ENCODE data around the gene CDK6. TPM values are rescaled to one million over a fixed set of nuclear protein-coding genes. Genes with fewer than 3 reads are reported as not detected.

CDK6 gene
- polyA plus RNA-seq, 1 donor = 22.4 TPM

DNA sequence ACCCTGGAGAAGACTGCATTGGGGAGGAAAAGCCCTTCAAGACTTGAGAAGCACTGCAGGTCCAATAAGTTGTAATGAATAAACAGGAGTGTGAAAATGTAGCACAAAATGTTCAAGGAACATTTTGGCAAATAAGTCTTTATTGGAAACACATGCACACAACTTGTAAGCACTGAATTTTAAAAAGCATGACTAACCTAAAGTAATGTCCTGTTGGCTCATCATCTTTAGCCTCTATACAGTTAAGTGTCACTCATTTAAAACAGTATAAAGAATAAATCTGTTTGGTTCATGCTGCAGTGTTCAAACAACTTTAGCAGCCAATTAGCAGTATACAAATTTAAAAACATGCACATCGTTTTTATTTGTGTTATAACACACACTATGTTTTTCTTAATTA, 108.6 kb downstream of the CDK6 start:
- H3K27me3 ChIP-seq (ENCODE audit: control insufficient read depth, insufficient read depth, low read length) = no peaks in the 10 kb centered on the region
- no CpG with 5 or more reads among the region's 1 CpG for WGBS (ENCODE audit: insufficient coverage, low lambda C conversion rate)

DNA sequence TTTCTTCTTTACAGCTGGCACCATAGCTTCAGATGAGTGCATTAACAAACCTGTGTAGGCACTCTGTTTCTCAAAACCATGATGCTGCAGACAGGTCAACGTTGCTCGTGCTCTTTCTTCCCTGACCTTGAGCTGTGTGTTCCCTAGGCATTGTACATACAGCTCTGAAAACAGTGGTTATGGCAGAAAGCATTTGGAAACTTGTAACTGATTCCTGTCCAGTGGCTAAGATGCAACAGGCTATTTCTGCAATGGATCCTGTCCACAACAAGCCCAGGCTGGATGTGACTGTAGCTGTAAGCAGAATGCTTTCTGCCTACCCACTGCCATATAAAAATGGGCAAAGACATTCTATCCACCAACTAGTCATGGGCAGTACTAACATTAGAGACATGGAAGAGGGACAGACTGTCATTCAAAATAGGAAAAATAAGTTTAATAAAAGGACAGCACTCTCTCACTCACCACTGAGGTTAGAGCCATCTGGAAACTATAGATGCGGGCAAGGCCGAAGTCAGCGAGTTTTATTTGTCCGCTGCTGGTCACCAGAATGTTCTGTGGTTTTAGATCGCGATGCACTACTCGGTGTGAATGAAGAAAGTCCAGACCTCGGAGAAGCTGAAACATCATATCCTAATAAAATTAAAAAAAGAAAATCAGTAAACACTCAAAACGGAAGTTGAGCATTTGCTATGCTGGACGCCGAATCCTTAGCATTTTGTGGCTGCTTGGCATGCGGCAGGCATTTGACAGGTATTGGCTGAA, 111.0 kb downstream of the CDK6 start:
- Histone ChIP-seq H3K36me3 (ENCODE audit: control insufficient read depth, insufficient read depth, low read length) (peaks cover 26% of the 10 kb centered on the region), H3K9me3 (ENCODE audit: control insufficient read depth, low read depth, low read length) (no peaks in the 10 kb centered on the region), H3K4me3 (ENCODE audit: low read length) (no peak overlapping the region), H3K4me1 (ENCODE audit: control insufficient read depth, insufficient read depth, low read length) (no peaks in the 10 kb centered on the region), H3K27me3 (ENCODE audit: control insufficient read depth, insufficient read depth, low read length) (no peaks in the 10 kb centered on the region), H3K27ac (ENCODE audit: low read length) (no peak overlapping the region)
- 90% methylated on average over 5 of the region's 14 CpGs for WGBS (ENCODE audit: insufficient coverage, low lambda C conversion rate)
- no peak for DNase-seq

More for the DNA sequence above, 108.6 kb downstream of the CDK6 start:
- H3K9me3 ChIP-seq (ENCODE audit: control insufficient read depth, low read depth, low read length) = no peaks in the 10 kb centered on the region
- no peak for DNase-seq
- H3K4me3 ChIP-seq (ENCODE audit: low read length) = no peak overlapping the region
- no peaks in the 10 kb centered on the region for H3K4me1 ChIP-seq (ENCODE audit: control insufficient read depth, insufficient read depth, low read length)
- no peak overlapping the region for H3K27ac ChIP-seq (ENCODE audit: low read length)
- H3K36me3 ChIP-seq (ENCODE audit: control insufficient read depth, insufficient read depth, low read length) = peaks cover 18% of the 10 kb centered on the region

DNA sequence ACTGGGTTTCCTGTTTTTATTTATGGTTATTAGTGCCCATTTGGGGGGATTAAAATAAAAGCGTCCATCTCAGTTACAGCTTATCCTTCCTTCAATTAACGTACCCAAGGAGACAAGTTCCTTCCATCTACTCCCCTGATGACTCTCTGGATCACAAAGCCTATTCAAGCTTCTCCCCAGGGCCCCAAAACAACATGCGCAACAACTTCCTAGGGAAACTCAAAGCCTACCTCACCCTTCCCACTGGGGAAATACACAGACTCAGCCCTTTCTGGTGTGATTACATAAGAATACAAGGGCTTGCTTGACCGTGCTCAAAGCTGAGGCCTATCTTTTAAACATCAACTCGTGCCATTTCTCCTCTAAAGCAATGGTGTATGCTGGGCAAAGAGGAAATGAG, 112.4 kb downstream of the CDK6 start:
- Histone ChIP-seq H3K9me3 (ENCODE audit: control insufficient read depth, low read depth, low read length) (no peaks in the 10 kb centered on the region), H3K27me3 (ENCODE audit: control insufficient read depth, insufficient read depth, low read length) (no peaks in the 10 kb centered on the region), H3K36me3 (ENCODE audit: control insufficient read depth, insufficient read depth, low read length) (peaks cover 28% of the 10 kb centered on the region), H3K4me1 (ENCODE audit: control insufficient read depth, insufficient read depth, low read length) (no peaks in the 10 kb centered on the region), H3K4me3 (ENCODE audit: low read length) (no peak overlapping the region), H3K27ac (ENCODE audit: low read length) (no peak overlapping the region)
- WGBS (ENCODE audit: insufficient coverage, low lambda C conversion rate) = no CpG with 5 or more reads among the region's 5 CpGs
- peak in 1 of 2 donors; percentile 19 for DNase-seq

DNA sequence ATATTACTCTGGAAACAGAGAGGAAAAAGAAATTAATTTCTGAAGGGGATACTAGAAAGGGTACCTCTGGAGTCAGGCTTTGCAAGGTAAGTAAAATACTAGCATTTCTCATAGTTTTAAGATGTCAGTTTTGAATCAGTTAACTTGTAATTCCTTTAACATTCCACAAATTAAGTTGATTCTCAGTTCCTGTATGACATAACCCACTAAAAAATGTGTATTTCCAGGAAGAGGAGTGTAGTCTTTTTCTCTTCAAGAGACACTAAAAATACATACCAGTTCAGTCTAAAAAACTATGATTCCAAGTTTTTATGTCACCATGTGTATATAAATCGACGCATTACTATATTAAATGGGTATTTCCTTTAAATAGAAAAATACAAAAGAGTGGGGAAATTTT, 113.2 kb downstream of the CDK6 start:
- no peak for DNase-seq
- WGBS (ENCODE audit: insufficient coverage, low lambda C conversion rate) = 100% methylated on average over 1 of the region's 2 CpGs
- no peak overlapping the region for H3K27ac ChIP-seq (ENCODE audit: low read length)

DNA sequence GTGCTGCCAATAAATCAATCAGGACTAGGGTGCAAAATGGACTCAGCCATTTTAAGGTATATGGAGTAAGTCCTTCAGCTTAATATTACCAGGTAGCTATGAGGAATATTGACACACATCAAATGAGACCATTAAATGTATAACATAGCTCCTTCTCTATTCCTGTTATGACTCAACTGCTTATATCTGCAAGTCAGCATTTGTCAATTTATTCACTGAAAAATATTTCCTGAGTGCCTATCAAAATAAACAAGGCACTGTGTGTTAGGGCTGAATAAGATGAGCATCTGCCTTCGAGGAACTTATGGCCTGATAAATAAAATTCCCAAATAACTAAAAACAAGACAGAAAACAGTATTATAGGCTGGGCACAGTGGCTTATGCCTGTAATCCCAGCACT, 113.8 kb downstream of the CDK6 start:
- Histone ChIP-seq H3K27me3 (ENCODE audit: control insufficient read depth, insufficient read depth, low read length) (no peaks in the 10 kb centered on the region), H3K36me3 (ENCODE audit: control insufficient read depth, insufficient read depth, low read length) (peaks cover 32% of the 10 kb centered on the region), H3K9me3 (ENCODE audit: control insufficient read depth, low read depth, low read length) (no peaks in the 10 kb centered on the region), H3K4me3 (ENCODE audit: low read length) (no peak overlapping the region), H3K27ac (ENCODE audit: low read length) (no peak overlapping the region), H3K4me1 (ENCODE audit: control insufficient read depth, insufficient read depth, low read length) (no peaks in the 10 kb centered on the region)
- WGBS (ENCODE audit: insufficient coverage, low lambda C conversion rate) = no CpG with 5 or more reads among the region's 1 CpG
- no peak for DNase-seq

More for the DNA sequence above, 113.2 kb downstream of the CDK6 start:
- Histone ChIP-seq H3K4me3 (ENCODE audit: low read length) (no peak overlapping the region), H3K36me3 (ENCODE audit: control insufficient read depth, insufficient read depth, low read length) (peaks cover 28% of the 10 kb centered on the region), H3K27me3 (ENCODE audit: control insufficient read depth, insufficient read depth, low read length) (no peaks in the 10 kb centered on the region), H3K4me1 (ENCODE audit: control insufficient read depth, insufficient read depth, low read length) (no peaks in the 10 kb centered on the region), H3K9me3 (ENCODE audit: control insufficient read depth, low read depth, low read length) (no peaks in the 10 kb centered on the region)

DNA sequence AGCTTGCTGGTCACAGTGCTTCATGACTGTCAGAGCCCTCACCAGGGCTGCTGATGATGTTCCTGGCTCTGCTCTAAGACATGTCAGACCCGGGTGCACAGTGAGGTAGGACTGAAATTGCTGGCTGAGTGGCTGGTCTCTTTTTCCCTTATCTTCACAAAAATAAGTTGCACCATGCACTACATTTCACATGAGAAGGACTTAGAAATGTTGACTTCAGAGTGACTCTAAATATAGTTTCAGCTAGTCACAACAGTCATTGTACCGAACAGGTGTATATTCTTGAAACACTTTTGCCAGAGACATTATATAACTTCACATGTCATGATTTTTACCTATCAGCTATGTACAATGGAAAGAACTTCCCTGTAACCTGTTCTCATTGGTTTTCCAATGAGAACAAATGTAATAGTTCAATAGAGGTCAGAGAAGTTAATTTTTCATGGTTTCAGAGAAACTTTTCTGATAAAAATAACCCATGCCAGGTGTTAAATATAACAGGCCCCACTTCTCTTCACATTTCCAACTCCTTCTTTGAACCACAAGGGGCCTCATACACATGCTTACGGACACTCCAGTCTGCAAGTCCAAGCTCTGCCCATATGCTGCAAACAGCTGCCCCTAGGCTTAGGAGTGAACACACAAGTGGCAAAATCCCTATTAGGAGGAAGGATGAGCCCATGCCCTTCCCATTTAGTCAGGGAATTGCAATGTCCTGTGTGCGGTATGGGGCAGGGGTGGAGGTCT, 115.6 kb downstream of the CDK6 start:
- WGBS (ENCODE audit: insufficient coverage, low lambda C conversion rate) = no CpG with 5 or more reads among the region's 4 CpGs
- Histone ChIP-seq H3K27ac (ENCODE audit: low read length) (no peak overlapping the region), H3K9me3 (ENCODE audit: control insufficient read depth, low read depth, low read length) (no peaks in the 10 kb centered on the region), H3K4me1 (ENCODE audit: control insufficient read depth, insufficient read depth, low read length) (no peaks in the 10 kb centered on the region), H3K4me3 (ENCODE audit: low read length) (no peak overlapping the region), H3K27me3 (ENCODE audit: control insufficient read depth, insufficient read depth, low read length) (no peaks in the 10 kb centered on the region), H3K36me3 (ENCODE audit: control insufficient read depth, insufficient read depth, low read length) (peaks cover 32% of the 10 kb centered on the region)
- no peak for DNase-seq

DNA sequence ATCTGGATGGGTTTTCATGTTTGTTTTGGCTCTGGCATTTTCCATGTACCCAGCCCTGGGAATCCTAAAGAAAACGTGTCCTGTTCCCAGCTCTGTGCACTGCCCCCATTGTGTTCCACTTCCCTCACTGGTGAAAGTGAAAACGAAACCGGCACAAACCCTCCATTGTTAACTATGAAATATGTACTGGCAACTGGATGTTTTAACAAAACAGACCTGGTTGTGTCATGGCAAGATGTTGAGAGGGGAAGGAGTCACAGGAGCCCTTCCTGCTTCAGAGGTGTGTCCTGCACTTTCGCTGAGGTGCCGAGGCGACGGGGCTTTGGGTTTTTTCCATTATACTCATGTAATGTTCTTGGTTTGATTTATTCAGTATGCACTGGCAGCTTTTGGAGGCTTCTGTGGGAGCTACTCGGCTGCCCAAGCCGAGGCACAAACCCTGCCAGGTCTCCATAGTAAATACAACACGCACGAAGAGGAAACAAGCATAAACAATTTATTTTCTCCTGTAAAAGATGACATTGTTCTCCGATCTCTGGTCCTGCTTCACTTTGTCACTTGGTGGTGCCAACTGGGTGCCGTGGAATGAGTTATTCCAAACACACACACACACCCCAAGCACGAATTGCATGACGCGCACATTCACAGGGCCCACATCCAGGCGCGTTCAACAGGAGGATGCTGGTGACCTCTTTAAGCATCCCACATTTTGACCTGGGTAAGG, 118.2 kb downstream of the CDK6 start:
- Histone ChIP-seq H3K27me3 (ENCODE audit: control insufficient read depth, insufficient read depth, low read length) (no peaks in the 10 kb centered on the region), H3K27ac (ENCODE audit: low read length) (peak overlapping the region; percentile 53), H3K4me3 (ENCODE audit: low read length) (peak overlapping the region; percentile 3), H3K9me3 (ENCODE audit: control insufficient read depth, low read depth, low read length) (no peaks in the 10 kb centered on the region), H3K36me3 (ENCODE audit: control insufficient read depth, insufficient read depth, low read length) (peaks cover 16% of the 10 kb centered on the region), H3K4me1 (ENCODE audit: control insufficient read depth, insufficient read depth, low read length) (no peaks in the 10 kb centered on the region)
- DNase-seq = peak; percentile 33 to 66
- 87% methylated on average over 4 of the region's 18 CpGs for WGBS (ENCODE audit: insufficient coverage, low lambda C conversion rate)

DNA sequence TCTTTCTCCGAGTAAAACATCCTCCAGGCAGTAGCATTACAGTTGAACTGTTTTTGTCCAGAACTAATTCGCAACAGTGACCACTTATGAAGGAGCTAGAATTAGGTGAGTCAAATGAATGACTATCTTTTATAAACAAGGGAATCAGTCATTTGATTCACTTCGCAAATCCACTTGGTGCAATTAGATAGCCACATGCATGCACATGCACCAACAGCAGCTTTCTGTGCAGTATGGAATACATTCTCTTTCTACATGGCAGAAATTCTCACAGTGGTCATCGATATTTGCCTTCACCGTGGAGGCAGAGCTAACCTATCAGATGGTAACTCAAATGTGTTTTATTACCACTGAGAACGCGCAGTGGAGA, 118.8 kb downstream of the CDK6 start:
- Histone ChIP-seq H3K4me3 (ENCODE audit: low read length) (no peak overlapping the region), H3K9me3 (ENCODE audit: control insufficient read depth, low read depth, low read length) (no peaks in the 10 kb centered on the region), H3K27ac (ENCODE audit: low read length) (peak overlapping the region; percentile 53), H3K27me3 (ENCODE audit: control insufficient read depth, insufficient read depth, low read length) (no peaks in the 10 kb centered on the region), H3K4me1 (ENCODE audit: control insufficient read depth, insufficient read depth, low read length) (no peaks in the 10 kb centered on the region), H3K36me3 (ENCODE audit: control insufficient read depth, insufficient read depth, low read length) (peaks cover 16% of the 10 kb centered on the region)
- DNase-seq = no peak
- WGBS (ENCODE audit: insufficient coverage, low lambda C conversion rate) = 100% methylated on average over 2 of the region's 7 CpGs

DNA sequence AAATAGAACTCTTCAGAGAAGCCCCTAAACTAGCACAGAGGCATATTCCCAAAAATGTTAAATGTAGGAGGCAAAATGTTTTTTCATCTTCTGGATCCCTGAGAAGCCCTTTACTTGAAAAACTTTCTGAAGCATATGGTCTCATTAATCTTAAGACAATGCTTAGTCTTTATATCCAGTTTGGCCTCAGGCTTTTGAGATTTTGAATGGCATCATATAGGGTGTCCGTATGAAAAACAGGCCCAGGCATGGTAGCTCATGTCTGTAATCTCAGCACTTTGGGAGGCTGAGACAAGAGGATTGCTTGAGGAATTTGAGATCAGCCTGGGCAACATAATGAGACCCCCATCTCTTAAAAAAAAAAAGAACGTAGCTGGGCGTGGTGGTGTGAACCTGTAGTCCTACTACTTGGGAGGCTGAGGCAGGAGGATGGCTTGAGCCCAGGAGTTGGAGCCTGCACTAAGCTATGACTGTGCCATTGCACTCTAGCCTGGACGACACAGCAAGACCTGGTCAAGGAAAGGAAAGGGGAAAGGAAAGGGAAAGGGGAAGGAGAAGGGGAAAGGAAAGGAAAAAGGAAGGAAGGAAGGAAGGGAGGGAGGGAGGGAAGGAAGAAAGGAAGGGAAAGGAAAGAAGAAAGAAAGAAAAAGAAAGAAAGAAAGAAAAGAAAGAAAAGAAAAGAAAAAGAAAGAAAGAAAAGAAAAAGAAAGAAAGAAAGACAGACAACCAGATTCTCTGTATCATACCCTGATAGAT, 119.4 kb downstream of the CDK6 start:
- H3K4me3 ChIP-seq (ENCODE audit: low read length) = no peak overlapping the region

DNA sequence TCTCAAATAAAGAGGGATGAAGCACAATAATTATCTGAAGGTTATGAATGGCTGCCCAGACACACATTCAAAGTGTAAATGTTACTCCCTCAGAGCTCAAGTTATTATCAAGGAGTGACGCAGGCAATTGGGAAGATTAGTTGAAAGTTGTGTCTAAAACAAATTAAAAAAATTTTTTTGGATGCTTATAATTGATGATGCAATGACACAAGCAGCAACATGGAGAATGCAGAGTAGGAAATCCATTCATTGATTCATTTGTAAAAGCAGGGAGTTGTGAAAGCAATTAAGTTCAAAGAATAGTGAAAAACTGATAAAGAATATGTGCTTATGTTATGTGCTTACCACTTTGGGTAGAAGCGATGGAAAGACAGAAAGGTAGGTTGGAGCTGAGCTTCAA, 120.4 kb downstream of the CDK6 start:
- no peaks in the 10 kb centered on the region for H3K27me3 ChIP-seq (ENCODE audit: control insufficient read depth, insufficient read depth, low read length)
- H3K4me3 ChIP-seq (ENCODE audit: low read length) = no peak overlapping the region
- H3K4me1 ChIP-seq (ENCODE audit: control insufficient read depth, insufficient read depth, low read length) = no peaks in the 10 kb centered on the region
- no peak overlapping the region for H3K27ac ChIP-seq (ENCODE audit: low read length)
- H3K36me3 ChIP-seq (ENCODE audit: control insufficient read depth, insufficient read depth, low read length) = peaks cover 12% of the 10 kb centered on the region
- DNase-seq = no peak
- no peaks in the 10 kb centered on the region for H3K9me3 ChIP-seq (ENCODE audit: control insufficient read depth, low read depth, low read length)
- 94% methylated on average over 2 of the region's 2 CpGs for WGBS (ENCODE audit: insufficient coverage, low lambda C conversion rate)

More for the DNA sequence above, 119.4 kb downstream of the CDK6 start:
- Histone ChIP-seq H3K9me3 (ENCODE audit: control insufficient read depth, low read depth, low read length) (no peaks in the 10 kb centered on the region), H3K4me1 (ENCODE audit: control insufficient read depth, insufficient read depth, low read length) (no peaks in the 10 kb centered on the region), H3K27ac (ENCODE audit: low read length) (no peak overlapping the region), H3K36me3 (ENCODE audit: control insufficient read depth, insufficient read depth, low read length) (peaks cover 16% of the 10 kb centered on the region), H3K27me3 (ENCODE audit: control insufficient read depth, insufficient read depth, low read length) (no peaks in the 10 kb centered on the region)
- 91% methylated on average over 1 of the region's 4 CpGs for WGBS (ENCODE audit: insufficient coverage, low lambda C conversion rate)
- no peak for DNase-seq

Data from large intestine (tissue), 3 donors.